ENCODE measurements around the gene CREB5.

Gene CREB5

DNA sequence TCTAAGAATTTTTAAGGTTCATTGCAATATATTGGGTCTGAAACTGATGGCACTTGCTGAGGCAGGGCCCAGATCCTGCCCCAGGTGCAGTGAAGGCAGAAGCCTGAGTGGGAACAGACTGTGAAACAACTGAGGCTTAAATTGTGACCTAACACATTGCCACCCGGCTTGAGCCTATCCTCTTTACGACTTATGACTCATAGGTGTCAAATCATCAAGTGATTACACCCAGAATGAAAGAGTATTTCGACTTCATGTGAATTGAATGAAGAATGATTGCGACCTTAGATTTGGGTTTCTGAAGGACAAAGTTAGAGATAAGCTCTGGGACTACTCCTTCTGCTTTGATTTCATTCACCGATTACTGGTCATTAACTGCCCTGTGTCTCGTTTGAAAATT lies 200.9 kb downstream of the CREB5 start:
- DNase-seq (ENCODE audit: low spot score) = no peak

- DNase-seq (ENCODE audit: low spot score) = no peak
Observed at GRCh38 chr7:28615091-28615490, 202.8 kb downstream of the CREB5 start.

DNA sequence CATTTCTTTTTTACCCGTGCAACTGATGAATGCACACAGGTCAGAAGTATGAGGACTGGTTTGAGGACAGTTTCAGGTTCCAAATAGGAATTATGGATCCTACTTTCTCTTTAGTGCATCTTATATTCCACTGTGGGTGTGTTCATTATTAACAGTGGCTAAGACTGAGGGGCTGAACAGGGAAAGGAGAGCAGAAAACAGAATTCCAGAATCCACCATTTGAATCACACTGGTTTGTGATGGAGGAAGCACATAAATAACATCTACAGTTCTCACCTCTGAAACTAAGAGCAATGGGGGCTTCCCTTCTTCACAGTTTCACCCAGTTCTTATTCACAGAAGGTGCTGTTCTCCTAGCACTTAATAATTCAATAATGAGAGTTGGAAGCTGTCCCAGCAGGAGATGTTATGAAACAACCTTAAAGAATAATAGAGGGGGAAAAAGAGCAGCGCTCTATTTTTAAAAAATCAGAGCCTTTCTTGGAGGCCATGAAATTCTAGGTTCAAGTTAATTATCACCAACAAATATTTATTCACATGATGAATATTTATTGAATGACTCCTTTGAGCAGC lies 205.1 kb downstream of the CREB5 start:
- DNase-seq (ENCODE audit: low spot score) = no peak

DNA sequence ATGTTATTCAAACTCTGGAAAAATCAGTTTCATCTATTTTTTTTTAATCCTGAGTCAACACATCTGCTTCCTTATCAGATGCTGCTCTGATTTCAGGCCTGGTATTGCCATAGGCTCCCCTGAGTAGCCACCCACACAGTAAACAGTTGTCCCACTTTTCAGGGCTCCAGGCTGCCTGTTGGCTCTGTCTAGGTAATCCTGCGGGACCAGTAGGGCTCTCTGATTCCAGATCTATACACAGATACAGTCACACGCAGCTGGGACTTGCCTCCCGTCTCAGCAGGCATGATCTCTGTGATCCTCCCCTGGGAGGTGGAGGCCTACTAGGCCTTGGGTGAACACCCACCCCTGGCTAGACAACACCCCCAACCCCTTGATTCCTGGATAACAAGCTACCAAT lies 206.1 kb downstream of the CREB5 start:
- DNase-seq (ENCODE audit: low spot score) = no peak

- DNase-seq (ENCODE audit: low spot score) = no peak
Observed at GRCh38 chr7:28619256-28619655, 206.9 kb downstream of the CREB5 start.

DNA sequence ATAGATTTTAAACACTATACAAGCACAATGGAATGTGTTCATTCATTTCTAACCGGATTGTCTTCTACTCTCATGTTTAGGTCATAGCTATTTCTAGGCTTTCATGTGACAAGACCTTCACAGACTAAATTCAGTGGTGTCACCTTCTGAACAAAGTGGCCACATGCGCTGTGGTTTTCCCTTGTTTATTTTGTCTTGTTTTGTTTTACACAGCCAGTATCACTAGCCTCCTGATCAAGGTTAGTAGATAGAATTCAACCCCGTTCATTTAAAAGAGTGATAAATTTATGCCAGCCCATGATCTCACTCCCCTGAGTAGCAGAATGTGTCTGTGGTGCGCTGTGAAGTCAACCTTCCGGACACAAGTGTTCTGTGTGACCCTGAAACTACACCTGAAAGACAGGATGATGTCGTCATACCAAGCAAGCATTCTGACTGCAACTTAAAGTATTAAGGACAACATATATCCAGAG lies 209.1 kb downstream of the CREB5 start:
- DNase-seq (ENCODE audit: low spot score) = no peak

DNA sequence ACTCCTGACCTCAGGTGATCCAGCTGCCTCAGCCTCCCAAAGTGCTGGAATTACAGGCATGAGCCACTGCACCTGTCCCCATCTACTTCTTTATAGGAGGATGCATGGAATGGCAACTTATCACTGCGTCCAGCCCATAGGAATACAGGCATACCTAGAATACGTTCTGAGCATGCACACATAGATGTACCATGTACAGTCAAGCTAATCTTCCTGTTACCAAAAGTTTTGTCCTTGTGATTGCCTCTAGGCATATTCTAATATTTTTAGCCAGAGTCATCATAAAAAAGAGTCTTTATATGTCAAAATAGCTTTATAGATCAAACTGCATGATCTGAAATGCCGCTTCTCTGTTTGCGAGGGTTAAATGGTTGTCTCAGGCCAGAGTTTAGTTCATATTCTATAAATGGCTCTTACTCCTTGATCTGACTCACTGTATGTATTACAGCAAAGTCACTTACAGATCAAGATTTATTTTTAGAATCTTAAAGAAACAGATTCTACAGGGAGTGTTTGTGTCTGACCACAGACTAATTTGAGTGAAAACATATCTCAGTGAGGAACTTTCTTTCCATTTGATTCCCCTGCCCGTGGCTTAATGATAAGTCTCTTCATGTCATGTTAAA lies 210.9 kb downstream of the CREB5 start:
- DNase-seq (ENCODE audit: low spot score) = no peak

DNA sequence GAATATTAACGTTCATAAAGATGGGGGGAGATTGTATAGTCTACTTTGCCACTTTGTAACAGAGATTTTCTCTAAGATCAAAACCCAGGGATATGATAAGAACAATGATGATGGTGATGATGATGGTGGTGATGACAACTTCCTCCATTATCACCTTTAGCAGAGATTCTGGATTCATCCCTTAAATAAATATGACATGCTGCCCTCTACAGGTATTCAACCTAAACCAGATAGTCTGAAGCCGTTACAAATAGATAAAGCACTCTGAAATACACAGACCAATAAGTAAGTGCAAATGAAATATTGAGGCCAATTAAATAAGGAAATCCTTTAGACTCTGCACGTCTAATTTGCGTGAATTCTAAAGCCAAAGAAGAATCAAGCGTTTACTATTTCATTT lies 211.5 kb downstream of the CREB5 start:
- DNase-seq (ENCODE audit: low spot score) = no peak

DNA sequence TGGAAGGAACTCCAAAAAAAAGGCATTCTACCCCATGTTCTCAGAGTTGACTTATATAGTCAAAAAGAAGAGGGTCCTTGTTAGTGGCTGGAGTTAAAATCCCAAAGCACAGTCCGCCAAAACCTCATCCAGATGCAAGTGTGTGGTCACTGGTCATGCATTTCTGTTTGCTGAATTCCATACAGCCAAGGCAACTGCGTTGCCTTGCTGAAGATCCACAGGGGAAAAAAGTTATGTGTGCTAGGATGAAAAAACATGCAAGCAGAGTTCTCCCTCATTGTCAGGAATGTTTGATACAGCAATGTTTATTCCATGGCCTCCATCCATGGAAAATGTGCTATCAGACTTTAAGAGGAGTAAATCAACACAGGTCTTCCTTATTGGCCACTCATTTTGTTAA lies 213.1 kb downstream of the CREB5 start:
- no peak for DNase-seq (ENCODE audit: low spot score)

- DNase-seq (ENCODE audit: low spot score) = no peak
Observed at GRCh38 chr7:28626221-28626620, 213.9 kb downstream of the CREB5 start.

GRCh38 chr7:28626624-28627262 lies 214.4 kb downstream of the CREB5 start:
- DNase-seq (ENCODE audit: low spot score) = no peak

DNA sequence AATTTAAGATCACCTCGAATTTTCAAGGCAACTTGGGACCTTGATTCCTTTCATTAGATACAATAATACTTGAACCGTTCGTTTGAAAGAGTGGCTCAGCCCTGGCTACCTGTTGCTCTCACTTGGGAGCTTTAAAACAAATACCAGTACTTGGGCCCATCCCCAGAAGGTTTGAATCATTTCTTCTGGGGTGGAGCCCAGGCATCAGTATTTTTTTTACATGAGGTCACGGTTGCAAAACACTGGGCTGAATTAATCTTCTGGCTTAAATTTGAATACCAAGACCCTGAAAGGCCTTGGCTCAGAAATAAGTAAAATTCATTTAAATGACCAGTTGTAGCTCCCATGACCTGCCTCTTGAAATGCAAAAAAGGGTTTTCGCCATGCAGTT lies 214.9 kb downstream of the CREB5 start:
- DNase-seq (ENCODE audit: low spot score) = no peak

DNA sequence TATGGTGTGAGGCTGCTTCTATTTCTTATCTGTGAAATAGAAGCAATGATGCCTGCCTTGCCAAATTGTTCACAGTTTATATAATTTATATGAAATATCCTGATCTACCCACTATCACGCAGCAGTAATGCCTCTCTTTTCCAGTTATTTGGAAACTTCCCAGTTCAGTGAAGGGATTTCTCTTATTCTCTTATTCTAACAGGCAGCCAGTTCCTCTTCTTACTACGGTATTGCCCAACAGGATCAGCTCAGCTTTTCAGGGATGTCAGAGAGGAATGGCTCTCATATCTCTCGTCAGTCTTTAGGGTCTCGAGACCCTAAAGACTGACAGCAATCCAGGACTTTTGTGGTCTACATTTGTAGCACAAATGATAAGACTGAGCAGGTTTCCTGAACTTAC lies 215.6 kb downstream of the CREB5 start:
- DNase-seq (ENCODE audit: low spot score) = no peak

- no peak for DNase-seq (ENCODE audit: low spot score)
Observed at GRCh38 chr7:28629216-28629842, 217.0 kb downstream of the CREB5 start.

- no peak for DNase-seq (ENCODE audit: low spot score)
Observed at GRCh38 chr7:28630350-28630749, 218.0 kb downstream of the CREB5 start.

GRCh38 chr7:28631995-28632394 lies 219.7 kb downstream of the CREB5 start:
- no peak for DNase-seq (ENCODE audit: low spot score)

DNA sequence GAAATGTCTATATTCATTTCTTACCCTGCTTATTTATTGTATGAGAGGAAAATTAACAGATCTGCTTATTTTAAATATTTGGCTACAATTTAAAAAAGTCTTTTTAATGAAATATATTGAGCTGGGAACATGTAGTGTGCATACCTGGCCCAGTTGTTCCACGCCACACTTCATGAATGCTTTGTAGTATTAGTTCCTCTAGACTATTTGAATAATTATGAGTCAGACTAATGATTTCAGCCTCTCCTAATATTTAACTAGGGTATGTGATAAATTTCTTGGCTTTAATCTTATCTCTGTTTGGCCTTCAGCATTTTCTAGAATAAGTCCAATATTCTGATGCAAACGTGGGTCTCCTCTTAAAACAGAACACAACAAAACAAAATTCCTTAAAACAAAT lies 226.6 kb downstream of the CREB5 start:
- no peak for DNase-seq (ENCODE audit: low spot score)

GRCh38 chr7:28640001-28640400 lies 227.7 kb downstream of the CREB5 start:
- DNase-seq (ENCODE audit: low spot score) = no peak

DNA sequence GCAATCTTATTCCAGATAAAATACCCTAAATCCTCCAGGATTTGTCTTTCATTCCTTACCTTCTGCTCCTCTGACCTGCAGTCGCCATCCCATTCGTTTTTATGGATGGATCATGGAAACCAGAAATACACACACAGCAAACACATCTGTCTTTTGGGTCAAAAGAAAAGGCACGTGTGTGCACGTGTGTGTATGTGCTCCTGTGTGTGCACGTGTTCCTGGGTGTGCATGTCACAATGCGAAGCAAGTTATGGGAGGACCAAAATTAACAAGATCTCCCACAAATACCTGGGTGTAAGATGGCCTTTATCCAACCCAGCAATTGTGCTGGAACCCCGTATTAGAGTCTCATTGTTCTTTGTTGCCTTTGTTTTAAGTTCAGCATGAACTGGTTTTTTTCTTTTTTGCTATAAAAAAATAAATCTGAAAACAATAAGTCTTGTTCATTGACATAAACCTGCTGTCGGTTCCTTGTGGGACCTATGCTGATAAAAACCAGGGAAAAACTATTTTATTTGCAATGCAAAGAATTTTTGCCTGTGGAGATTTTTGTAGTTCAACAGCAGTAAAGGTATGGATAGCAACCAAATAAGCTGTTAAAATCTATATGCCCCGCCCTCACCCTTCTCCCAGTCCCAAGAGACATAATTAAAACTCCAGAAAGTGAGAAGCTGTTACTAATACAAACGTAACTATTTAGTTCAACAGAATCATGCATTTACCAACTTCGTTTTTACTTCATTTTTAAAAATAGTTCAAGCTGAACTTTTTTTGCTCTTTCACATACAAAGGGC lies 229.6 kb downstream of the CREB5 start:
- DNase-seq (ENCODE audit: low spot score) = no peak

DNA sequence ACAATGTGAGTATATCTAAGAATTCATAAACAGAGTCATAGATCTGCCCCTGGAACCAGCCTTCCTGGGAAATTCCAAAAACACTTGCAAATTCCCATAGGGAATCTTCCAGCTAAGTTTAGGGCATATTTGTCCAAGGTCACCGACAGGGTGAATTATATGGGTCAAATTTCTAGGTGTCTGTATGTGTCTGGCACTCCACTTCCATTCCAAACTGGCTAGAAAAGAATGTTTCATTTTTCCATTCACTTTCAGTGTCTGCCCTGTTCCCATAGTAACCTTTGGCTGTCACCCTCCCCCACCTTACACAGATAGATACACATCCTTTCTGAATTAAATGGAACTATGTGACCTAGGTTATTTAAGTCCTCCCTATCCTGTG lies 230.9 kb downstream of the CREB5 start:
- no peak for DNase-seq (ENCODE audit: low spot score)

DNA sequence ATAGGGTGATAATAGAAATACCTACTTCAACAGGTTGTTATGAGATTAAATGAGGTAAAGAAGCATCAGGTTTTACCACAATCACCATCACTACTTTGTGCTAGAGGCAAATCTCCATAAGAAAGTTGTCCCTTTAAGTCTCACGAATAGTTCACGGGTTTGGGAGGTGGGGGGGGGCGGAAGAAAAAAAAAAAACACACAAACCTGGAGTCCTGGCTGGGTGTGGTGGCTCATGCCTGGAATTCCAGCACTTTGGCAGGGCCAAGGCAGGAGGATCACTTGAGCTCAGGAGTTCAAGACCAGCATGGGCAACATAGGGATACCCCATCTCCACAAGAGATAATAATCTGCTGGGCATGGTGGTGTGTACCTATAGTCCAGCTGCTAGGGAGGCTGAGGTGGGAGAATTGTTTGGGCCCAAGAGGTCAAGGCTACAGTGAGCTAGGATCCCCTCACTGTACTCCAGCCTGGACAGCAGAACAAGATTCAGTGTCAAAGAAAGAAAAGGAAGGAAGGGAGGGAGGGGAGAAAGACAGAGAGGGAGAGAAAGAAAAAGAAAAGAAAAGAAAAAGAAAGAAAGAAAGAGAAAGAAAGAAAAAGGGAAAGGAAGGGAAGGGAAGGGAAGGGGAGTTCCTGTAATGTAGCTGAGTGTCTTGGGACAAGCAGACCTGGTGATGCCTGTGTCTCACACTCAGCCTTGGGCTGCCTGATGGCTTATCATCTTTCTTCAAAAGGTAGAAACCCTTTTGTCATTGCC lies 231.4 kb downstream of the CREB5 start:
- no peak for DNase-seq (ENCODE audit: low spot score)

- DNase-seq (ENCODE audit: low spot score) = no peak
Observed at GRCh38 chr7:28645866-28646265, 233.5 kb downstream of the CREB5 start.
